GM19238 (cell line): Measurements from ENCODE around the gene REXO4.
"Not testable (repeated sequence)": the region's sequence is repeated elsewhere in the genome, so short reads cannot be mapped to it uniquely, and the experiment has no call there.

Experiments used
- DNase-seq: peaks from one replicate; pipeline ENCODE4 v3.0.0; 2011; ENCODE audit warnings: low spot score; ENCODE audit not compliant: insufficient read length

REXO4 gene

GRCh38 chr9:133417541-133418461 is at the start of gene REXO4:
REXO4 (minus strand) TSS chr9:133418010; CDS start chr9:133417844, 166 bp downstream.
- DNase-seq: peak; percentile 79

- no peak for DNase-seq
These were observed 49.3 kb upstream of the REXO4 start for GRCh38 chr9:133467101-133467500.

- DNase-seq: no peak
These were observed 48.2 kb upstream of the REXO4 start for GRCh38 chr9:133465984-133466383.

- no peak for DNase-seq
These were observed 46.8 kb upstream of the REXO4 start for GRCh38 chr9:133464638-133465037.

GRCh38 chr9:133463864-133464615 is 46.2 kb upstream of the REXO4 start:
- no peak for DNase-seq

- DNase-seq: no peak
These were observed 45.5 kb upstream of the REXO4 start for GRCh38 chr9:133463234-133463863.

- no peak for DNase-seq
These were observed 44.2 kb upstream of the REXO4 start for GRCh38 chr9:133461975-133462374.

GRCh38 chr9:133460405-133461175 is 42.8 kb upstream of the REXO4 start:
- DNase-seq: peak; percentile 75

- DNase-seq: peak; percentile 99
These were observed 41.9 kb upstream of the REXO4 start, which contains the start of gene CACFD1 for GRCh38 chr9:133459476-133460404. CACFD1 (plus strand) TSS chr9:133459978; CDS start chr9:133460067, 89 bp downstream.

- no peak for DNase-seq
These were observed 41.0 kb upstream of the REXO4 start for GRCh38 chr9:133458643-133459312.

- no peak for DNase-seq
These were observed 39.9 kb upstream of the REXO4 start for GRCh38 chr9:133457748-133458147.

- DNase-seq: no peak
These were observed 39.4 kb upstream of the REXO4 start for GRCh38 chr9:133457233-133457632.

- DNase-seq: no peak
These were observed 38.6 kb upstream of the REXO4 start for GRCh38 chr9:133456409-133456808.

- no peak for DNase-seq
These were observed 38.1 kb upstream of the REXO4 start for GRCh38 chr9:133455936-133456335.

GRCh38 chr9:133454943-133455673 is 37.3 kb upstream of the REXO4 start:
- DNase-seq: no peak

GRCh38 chr9:133454325-133454724 is 36.5 kb upstream of the REXO4 start:
- DNase-seq: no peak

- no peak for DNase-seq
These were observed 35.8 kb upstream of the REXO4 start for GRCh38 chr9:133453651-133454050.

- DNase-seq: no peak
These were observed 34.8 kb upstream of the REXO4 start for GRCh38 chr9:133452562-133452961.

GRCh38 chr9:133451865-133452264 is 34.1 kb upstream of the REXO4 start:
- DNase-seq: not testable (repeated sequence)
